ENCODE results near the gene FYCO1.

FYCO1 gene

GRCh38 chr3:45881078-45882022 lies 114.3 kb downstream of the FYCO1 start:
- Histone ChIP-seq H3K27ac (ENCODE audit: low read depth, low read length) (no peak overlapping the region), H3K4me1 (ENCODE audit: control insufficient read depth in 5 of 5, insufficient read depth in 5 of 5, low read length in 5 of 5) (no peaks in the 10 kb centered on the region), H3K36me3 (ENCODE audit: control insufficient read depth in 5 of 5, insufficient read depth in 5 of 5, low read length in 5 of 5) (no peaks in the 10 kb centered on the region), H3K27me3 (ENCODE audit: control insufficient read depth in 5 of 5, insufficient read depth in 4 of 5, low read length in 5 of 5) (peaks cover 0 to 4% (median 0%) of the 10 kb centered on the region in 5 donors), H3K9me3 (ENCODE audit: control insufficient read depth in 5 of 5, low read length in 5 of 5) (no peaks in the 10 kb centered on the region), H3K4me3 (ENCODE audit: low read depth in 1 of 5, low read length in 5 of 5) (no peak overlapping the region), H3K9ac (ENCODE audit: low read length in 5 of 5) (no peak overlapping the region)

- no peaks in the 10 kb centered on the region for H3K36me3 ChIP-seq (ENCODE audit: control insufficient read depth in 5 of 5, insufficient read depth in 5 of 5, low read length in 5 of 5)
- no peaks in the 10 kb centered on the region for H3K9me3 ChIP-seq (ENCODE audit: control insufficient read depth in 5 of 5, low read length in 5 of 5)
- no peak overlapping the region for H3K4me3 ChIP-seq (ENCODE audit: low read depth in 1 of 5, low read length in 5 of 5)
- H3K4me1 ChIP-seq (ENCODE audit: control insufficient read depth in 5 of 5, insufficient read depth in 5 of 5, low read length in 5 of 5): no peaks in the 10 kb centered on the region
- peaks cover 0 to 4% (median 0%) of the 10 kb centered on the region in 5 donors for H3K27me3 ChIP-seq (ENCODE audit: control insufficient read depth in 5 of 5, insufficient read depth in 4 of 5, low read length in 5 of 5)
- H3K27ac ChIP-seq (ENCODE audit: low read depth, low read length): no peak overlapping the region
- H3K9ac ChIP-seq (ENCODE audit: low read length in 5 of 5): no peak overlapping the region
These were observed 114.9 kb downstream of the FYCO1 start for GRCh38 chr3:45880725-45881077.

GRCh38 chr3:45878124-45878523 lies 117.5 kb downstream of the FYCO1 start:
- Histone ChIP-seq H3K36me3 (ENCODE audit: control insufficient read depth in 5 of 5, insufficient read depth in 5 of 5, low read length in 5 of 5) (no peaks in the 10 kb centered on the region), H3K4me3 (ENCODE audit: low read depth in 1 of 5, low read length in 5 of 5) (no peak overlapping the region), H3K9ac (ENCODE audit: low read length in 5 of 5) (no peak overlapping the region), H3K9me3 (ENCODE audit: control insufficient read depth in 5 of 5, low read length in 5 of 5) (peaks cover 0 to 4% (median 0%) of the 10 kb centered on the region in 5 donors), H3K27ac (ENCODE audit: low read depth, low read length) (no peak overlapping the region), H3K4me1 (ENCODE audit: control insufficient read depth in 5 of 5, insufficient read depth in 5 of 5, low read length in 5 of 5) (no peaks in the 10 kb centered on the region), H3K27me3 (ENCODE audit: control insufficient read depth in 5 of 5, insufficient read depth in 4 of 5, low read length in 5 of 5) (no peaks in the 10 kb centered on the region)

- Histone ChIP-seq H3K9ac (ENCODE audit: low read length in 5 of 5) (no peak overlapping the region), H3K4me1 (ENCODE audit: control insufficient read depth in 5 of 5, insufficient read depth in 5 of 5, low read length in 5 of 5) (no peaks in the 10 kb centered on the region), H3K27ac (ENCODE audit: low read depth, low read length) (no peak overlapping the region)
These were observed 120.8 kb downstream of the FYCO1 start for GRCh38 chr3:45874677-45875346.

GRCh38 chr3:45873638-45874037 lies 122.0 kb downstream of the FYCO1 start:
- peaks cover 0 to 4% (median 0%) of the 10 kb centered on the region in 5 donors for H3K9me3 ChIP-seq (ENCODE audit: control insufficient read depth in 5 of 5, low read length in 5 of 5)
- no peaks in the 10 kb centered on the region for H3K36me3 ChIP-seq (ENCODE audit: control insufficient read depth in 5 of 5, insufficient read depth in 5 of 5, low read length in 5 of 5)
- no peak overlapping the region for H3K9ac ChIP-seq (ENCODE audit: low read length in 5 of 5)
- H3K27me3 ChIP-seq (ENCODE audit: control insufficient read depth in 5 of 5, insufficient read depth in 4 of 5, low read length in 5 of 5): no peaks in the 10 kb centered on the region
- H3K4me3 ChIP-seq (ENCODE audit: low read depth in 1 of 5, low read length in 5 of 5): no peak overlapping the region
- H3K27ac ChIP-seq (ENCODE audit: low read depth, low read length): no peak overlapping the region
- no peaks in the 10 kb centered on the region for H3K4me1 ChIP-seq (ENCODE audit: control insufficient read depth in 5 of 5, insufficient read depth in 5 of 5, low read length in 5 of 5)

More at GRCh38 chr3:45874677-45875346, 120.8 kb downstream of the FYCO1 start:
- Histone ChIP-seq H3K27me3 (ENCODE audit: control insufficient read depth in 5 of 5, insufficient read depth in 4 of 5, low read length in 5 of 5) (no peaks in the 10 kb centered on the region), H3K4me3 (ENCODE audit: low read depth in 1 of 5, low read length in 5 of 5) (no peak overlapping the region), H3K9me3 (ENCODE audit: control insufficient read depth in 5 of 5, low read length in 5 of 5) (peaks cover 0 to 4% (median 0%) of the 10 kb centered on the region in 5 donors), H3K36me3 (ENCODE audit: control insufficient read depth in 5 of 5, insufficient read depth in 5 of 5, low read length in 5 of 5) (no peaks in the 10 kb centered on the region)

GRCh38 chr3:45873036-45873435 lies 122.6 kb downstream of the FYCO1 start:
- H3K27ac ChIP-seq (ENCODE audit: low read depth, low read length): no peak overlapping the region
- H3K9me3 ChIP-seq (ENCODE audit: control insufficient read depth in 5 of 5, low read length in 5 of 5): peaks cover 0 to 4% (median 0%) of the 10 kb centered on the region in 5 donors
- no peak overlapping the region for H3K4me3 ChIP-seq (ENCODE audit: low read depth in 1 of 5, low read length in 5 of 5)
- H3K9ac ChIP-seq (ENCODE audit: low read length in 5 of 5): no peak overlapping the region
- no peaks in the 10 kb centered on the region for H3K27me3 ChIP-seq (ENCODE audit: control insufficient read depth in 5 of 5, insufficient read depth in 4 of 5, low read length in 5 of 5)
- no peaks in the 10 kb centered on the region for H3K36me3 ChIP-seq (ENCODE audit: control insufficient read depth in 5 of 5, insufficient read depth in 5 of 5, low read length in 5 of 5)
- H3K4me1 ChIP-seq (ENCODE audit: control insufficient read depth in 5 of 5, insufficient read depth in 5 of 5, low read length in 5 of 5): no peaks in the 10 kb centered on the region

- H3K9ac ChIP-seq (ENCODE audit: low read length in 5 of 5): no peak overlapping the region
- no peaks in the 10 kb centered on the region for H3K36me3 ChIP-seq (ENCODE audit: control insufficient read depth in 5 of 5, insufficient read depth in 5 of 5, low read length in 5 of 5)
- H3K27ac ChIP-seq (ENCODE audit: low read depth, low read length): no peak overlapping the region
- H3K4me1 ChIP-seq (ENCODE audit: control insufficient read depth in 5 of 5, insufficient read depth in 5 of 5, low read length in 5 of 5): no peaks in the 10 kb centered on the region
- no peaks in the 10 kb centered on the region for H3K27me3 ChIP-seq (ENCODE audit: control insufficient read depth in 5 of 5, insufficient read depth in 4 of 5, low read length in 5 of 5)
- H3K9me3 ChIP-seq (ENCODE audit: control insufficient read depth in 5 of 5, low read length in 5 of 5): peaks cover 0 to 4% (median 0%) of the 10 kb centered on the region in 5 donors
- no peak overlapping the region for H3K4me3 ChIP-seq (ENCODE audit: low read depth in 1 of 5, low read length in 5 of 5)
These were observed 123.1 kb downstream of the FYCO1 start for GRCh38 chr3:45872569-45872968.

GRCh38 chr3:45871780-45872179 lies 123.8 kb downstream of the FYCO1 start:
- H3K9me3 ChIP-seq (ENCODE audit: control insufficient read depth in 5 of 5, low read length in 5 of 5): peaks cover 0 to 4% (median 0%) of the 10 kb centered on the region in 5 donors
- no peaks in the 10 kb centered on the region for H3K4me1 ChIP-seq (ENCODE audit: control insufficient read depth in 5 of 5, insufficient read depth in 5 of 5, low read length in 5 of 5)
- H3K4me3 ChIP-seq (ENCODE audit: low read depth in 1 of 5, low read length in 5 of 5): no peak overlapping the region
- H3K27ac ChIP-seq (ENCODE audit: low read depth, low read length): no peak overlapping the region
- no peaks in the 10 kb centered on the region for H3K36me3 ChIP-seq (ENCODE audit: control insufficient read depth in 5 of 5, insufficient read depth in 5 of 5, low read length in 5 of 5)
- H3K9ac ChIP-seq (ENCODE audit: low read length in 5 of 5): no peak overlapping the region
- no peaks in the 10 kb centered on the region for H3K27me3 ChIP-seq (ENCODE audit: control insufficient read depth in 5 of 5, insufficient read depth in 4 of 5, low read length in 5 of 5)

- H3K27me3 ChIP-seq (ENCODE audit: control insufficient read depth in 5 of 5, insufficient read depth in 4 of 5, low read length in 5 of 5): no peaks in the 10 kb centered on the region
- no peaks in the 10 kb centered on the region for H3K36me3 ChIP-seq (ENCODE audit: control insufficient read depth in 5 of 5, insufficient read depth in 5 of 5, low read length in 5 of 5)
- H3K9ac ChIP-seq (ENCODE audit: low read length in 5 of 5): no peak overlapping the region
- peaks cover 0 to 4% (median 0%) of the 10 kb centered on the region in 5 donors for H3K9me3 ChIP-seq (ENCODE audit: control insufficient read depth in 5 of 5, low read length in 5 of 5)
- no peak overlapping the region for H3K4me3 ChIP-seq (ENCODE audit: low read depth in 1 of 5, low read length in 5 of 5)
- peaks cover 0 to 2% (median 0%) of the 10 kb centered on the region in 5 donors for H3K4me1 ChIP-seq (ENCODE audit: control insufficient read depth in 5 of 5, insufficient read depth in 5 of 5, low read length in 5 of 5)
- H3K27ac ChIP-seq (ENCODE audit: low read depth, low read length): no peak overlapping the region
These were observed 125.5 kb downstream of the FYCO1 start for GRCh38 chr3:45870099-45870498.

GRCh38 chr3:45869638-45870037 lies 126.0 kb downstream of the FYCO1 start:
- Histone ChIP-seq H3K27me3 (ENCODE audit: control insufficient read depth in 5 of 5, insufficient read depth in 4 of 5, low read length in 5 of 5) (no peaks in the 10 kb centered on the region), H3K9me3 (ENCODE audit: control insufficient read depth in 5 of 5, low read length in 5 of 5) (peaks cover 0 to 4% (median 0%) of the 10 kb centered on the region in 5 donors), H3K27ac (ENCODE audit: low read depth, low read length) (no peak overlapping the region), H3K4me1 (ENCODE audit: control insufficient read depth in 5 of 5, insufficient read depth in 5 of 5, low read length in 5 of 5) (peaks cover 0 to 4% (median 0%) of the 10 kb centered on the region in 5 donors), H3K36me3 (ENCODE audit: control insufficient read depth in 5 of 5, insufficient read depth in 5 of 5, low read length in 5 of 5) (no peaks in the 10 kb centered on the region), H3K4me3 (ENCODE audit: low read depth in 1 of 5, low read length in 5 of 5) (no peak overlapping the region), H3K9ac (ENCODE audit: low read length in 5 of 5) (no peak overlapping the region)
